Thyroid gland (tissue), 4 donors: Measurements from ENCODE around the gene PLXDC2.

Experiments
- CTCF ChIP-seq, 6 experiments: fragments of 200-600 bp in 3 of 6; fragments of 450-650 bp in 3 of 6; sonication (generic) in 3 of 6; IDR thresholded peaks; one replicate each; pipeline ENCODE4 v1.5.1; 2016 to 2019; ENCODE audit warnings: antibody characterized with exemption in 6 of 6, mild to moderate bottlenecking in 2 of 6, inconsistent platforms in 1 of 6, moderate library complexity in 1 of 6
- POLR2A ChIP-seq, 2 donors: fragments of 450-650 bp; IDR thresholded peaks; one replicate each; pipeline ENCODE4 v1.6.1; 2017; ENCODE audit warnings: antibody characterized with exemption in 2 of 2, mild to moderate bottlenecking in 2 of 2, moderate library complexity in 1 of 2

- TF ChIP-seq CTCF (IDR thresholded peaks at IDR 0.05), result no peak
- TF ChIP-seq POLR2A (IDR thresholded peaks at IDR 0.05), result no peak
Observed at GRCh38 chr10:20202337-20202736, 386.1 kb downstream of the PLXDC2 start.
